GM23248 (cell line): ENCODE measurements around the gene TRERF1. TPM values are rescaled to one million over a fixed set of nuclear protein-coding genes. Genes with fewer than 3 reads are reported as not detected.

Source experiments
- DNase-seq: peaks from one replicate; pipeline ENCODE4 v3.0.0-alpha.2; 2015
- H2AFZ ChIP-seq: fragments of 200-600 bp; sonication (generic); 2 replicates; pipeline ENCODE4 v1.6.1; 2016; ENCODE audit warnings: antibody characterized with exemption
- H3F3A ChIP-seq: fragments of 200-600 bp; sonication (generic); 2 replicates; pipeline ENCODE4 v1.6.1; 2016; ENCODE audit warnings: mild to moderate bottlenecking, antibody characterized with exemption, mixed run types; ENCODE audit not compliant: insufficient read depth
- H3K27ac ChIP-seq: fragments of 200-600 bp; sonication (generic); 2 replicates; pipeline ENCODE4 v1.5.1; 2016; ENCODE audit warnings: mild to moderate bottlenecking
- H3K27me3 ChIP-seq: fragments of 200-600 bp; sonication (generic); replicated peaks from 2 replicates; pipeline ENCODE4 v1.6.1; 2016; ENCODE audit warnings: mild to moderate bottlenecking; ENCODE audit not compliant: insufficient read depth
- H3K36me3 ChIP-seq: fragments of 200-600 bp; sonication (generic); 2 replicates; pipeline ENCODE4 v1.6.1; 2016; ENCODE audit warnings: low read depth, mild to moderate bottlenecking
- H3K4me1 ChIP-seq: fragments of 200-600 bp; sonication (generic); 2 replicates; pipeline ENCODE4 v1.6.1; 2016; ENCODE audit warnings: mild to moderate bottlenecking; ENCODE audit not compliant: insufficient read depth
- H3K4me2 ChIP-seq: fragments of 200-600 bp; sonication (generic); one replicate; pipeline ENCODE4 v1.6.1; 2016; ENCODE audit warnings: mild to moderate bottlenecking; ENCODE audit not compliant: unreplicated experiment
- H3K4me3 ChIP-seq: fragments of 200-600 bp; sonication (generic); 2 replicates; pipeline ENCODE4 v1.5.1; 2016; ENCODE audit warnings: mild to moderate bottlenecking
- H3K79me2 ChIP-seq: fragments of 200-600 bp; sonication (generic); 2 replicates; pipeline ENCODE4 v1.6.1; 2016; ENCODE audit warnings: mild to moderate bottlenecking; ENCODE audit not compliant: insufficient read depth
- H3K9ac ChIP-seq: fragments of 200-600 bp; sonication (generic); 2 replicates; pipeline ENCODE4 v1.6.1; 2016; ENCODE audit warnings: mild to moderate bottlenecking
- H3K9me2 ChIP-seq: fragments of 200-600 bp; sonication (generic); 2 replicates; pipeline ENCODE4 v1.6.1; 2016; ENCODE audit warnings: mixed run types, mild to moderate bottlenecking, moderate library complexity; ENCODE audit not compliant: insufficient read depth
- H3K9me3 ChIP-seq: fragments of 200-600 bp; sonication (generic); one replicate; pipeline ENCODE4 v1.6.1; 2017; ENCODE audit warnings: low read depth
- H4K20me1 ChIP-seq: fragments of 200-600 bp; sonication (generic); 2 replicates; pipeline ENCODE4 v1.6.0; 2016; ENCODE audit not compliant: insufficient read depth
- EZH2 ChIP-seq: fragments of 200-600 bp; sonication (generic); IDR thresholded peaks from 2 replicates; pipeline ENCODE4 v1.6.1; 2018; ENCODE audit warnings: antibody characterized with exemption, mild to moderate bottlenecking; ENCODE audit not compliant: insufficient read depth, poor library complexity, severe bottlenecking
- EZH2phosphoT487 ChIP-seq: fragments of 200-600 bp; sonication (generic); IDR thresholded peaks from 2 replicates; pipeline ENCODE4 v1.6.1; 2018; ENCODE audit warnings: antibody characterized with exemption, moderate library complexity, mild to moderate bottlenecking, low read depth; ENCODE audit not compliant: insufficient read depth
- WGBS, 2 experiments: methylation state at CpG; one replicate each; pipeline ENCODE4 v1.1.6; 2015 to 2017; ENCODE audit warnings: low lambda C conversion rate in 2 of 2, low coverage in 1 of 2; ENCODE audit errors: missing lambda C conversion rate in 2 of 2; 5-methylcytosine and 5-hydroxymethylcytosine counted together
- in situ Hi-C: fragments of 300-500 bp; cut with MboI; formaldehyde crosslinking; loops from 2 replicates; pipeline ENCODE4 v1.15.0; 2020
- polyA plus RNA-seq: library from polyadenylated mRNA; unstranded; fragments of >200 nt; fragmentation: Nextera tagmentation; extraction: Ambion mirVana; gene quantifications from 2 replicates; pipeline ENCODE4 v1.2.1, GENCODE V29; 2016
- total RNA-seq: library from RNA; depleted of rRNA; stranded (reverse); fragments of >200 nt; shearing (Covaris generic); gene quantifications from 2 replicates; pipeline ENCODE4 v1.2.3, GENCODE V29; 2014

The TRERF1 gene
- total and polyA plus RNA-seq, 2 experiments from 2014 or later, result 2.7 to 3.1 TPM

- Histone ChIP-seq H3K9me2 (no peaks in the 10 kb centered on the region), H2AFZ (no peak overlapping the region), H3K4me3 (no peak overlapping the region), H3K9me3 (no peaks in the 10 kb centered on the region), H3K36me3 (no peaks in the 10 kb centered on the region), H3K27ac (no peak overlapping the region), H4K20me1 (no peaks in the 10 kb centered on the region), H3K79me2 (peaks cover 6% of the 10 kb centered on the region; the same call in 1 of the 2 replicates), H3K9ac (no peak overlapping the region), H3K4me2 (no peak overlapping the region), H3F3A (no peaks in the 10 kb centered on the region), H3K4me1 (peaks cover 8% of the 10 kb centered on the region), H3K27me3 (no peaks in the 10 kb centered on the region)
- 68 to 77% methylated on average over 8 to 9 of the region's 9 CpGs for WGBS, 2 experiments
- peak; percentile 72 for DNase-seq
- in situ Hi-C loops, result no loop called here
- TF ChIP-seq EZH2 (no peak), EZH2phosphoT487 (no peak)
These were observed 172.5 kb downstream of the TRERF1 start for GRCh38 chr6:42279144-42279781.

GRCh38 chr6:42278131-42278853 lies 173.4 kb downstream of the TRERF1 start:
- Histone ChIP-seq H3K27ac (no peak overlapping the region), H3K9ac (no peak overlapping the region), H3K27me3 (no peaks in the 10 kb centered on the region), H3F3A (no peaks in the 10 kb centered on the region), H2AFZ (no peak overlapping the region), H3K4me2 (no peak overlapping the region), H4K20me1 (no peaks in the 10 kb centered on the region), H3K4me3 (no peak overlapping the region), H3K36me3 (no peaks in the 10 kb centered on the region), H3K9me3 (no peaks in the 10 kb centered on the region), H3K9me2 (no peaks in the 10 kb centered on the region), H3K4me1 (peaks cover 8% of the 10 kb centered on the region), H3K79me2 (peaks cover 6% of the 10 kb centered on the region; the same call in 1 of the 2 replicates)
- 83 to 86% methylated on average over 7 of the region's 7 CpGs for WGBS, 2 experiments
- in situ Hi-C loops, result no loop called here
- DNase-seq, result no peak
- TF ChIP-seq EZH2phosphoT487 (no peak), EZH2 (no peak)

DNA sequence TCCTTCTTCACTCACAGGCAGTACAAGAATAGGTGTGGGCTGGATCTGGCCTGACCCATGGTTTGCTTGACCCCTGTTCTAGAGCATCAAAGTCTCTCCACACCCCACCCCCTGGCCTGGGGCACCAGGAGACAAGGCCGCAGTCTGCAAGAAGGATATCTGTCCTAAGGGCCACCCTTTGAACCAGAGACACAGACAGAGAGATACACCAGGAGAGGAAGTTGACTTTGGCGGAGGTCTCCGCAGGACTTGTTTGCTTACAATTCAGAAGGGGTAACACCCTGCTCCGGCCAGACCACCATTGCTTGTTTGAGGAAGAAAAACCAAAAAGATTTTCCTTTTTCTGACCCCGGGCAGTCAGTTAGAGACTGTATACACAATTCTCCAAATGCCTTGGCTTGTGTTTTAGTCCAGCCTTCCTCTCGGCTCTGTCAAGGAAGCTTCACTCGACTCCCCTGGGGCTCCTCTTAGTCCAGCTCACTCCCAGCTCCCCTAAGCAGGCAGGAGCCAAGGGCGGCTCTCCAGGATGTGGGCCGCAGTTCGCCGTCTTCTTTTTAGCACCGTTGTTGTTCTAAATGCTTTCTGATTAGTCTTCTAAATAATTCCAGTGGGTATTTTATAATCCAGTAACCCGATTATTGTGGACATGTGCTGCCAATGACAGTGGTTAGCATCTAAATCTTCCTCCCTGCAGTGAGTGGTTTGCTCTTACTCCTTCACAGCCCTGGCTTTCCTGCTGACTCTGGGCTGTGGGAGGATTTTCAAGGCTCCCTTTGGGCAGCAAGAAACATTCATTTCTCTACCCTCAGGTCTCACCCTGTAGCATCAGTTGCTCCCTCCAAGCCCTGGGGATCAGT lies 175.5 kb downstream of the TRERF1 start:
- Histone ChIP-seq H3K4me2 (no peak overlapping the region), H3F3A (no peaks in the 10 kb centered on the region), H2AFZ (no peak overlapping the region), H3K36me3 (no peaks in the 10 kb centered on the region), H3K9me2 (no peaks in the 10 kb centered on the region), H3K4me3 (no peak overlapping the region), H3K79me2 (no peaks in the 10 kb centered on the region), H3K9ac (no peak overlapping the region), H3K27ac (no peak overlapping the region), H3K27me3 (no peaks in the 10 kb centered on the region), H4K20me1 (no peaks in the 10 kb centered on the region), H3K4me1 (peaks cover 8% of the 10 kb centered on the region), H3K9me3 (no peaks in the 10 kb centered on the region)
- 77 to 82% methylated on average over 13 of the region's 13 CpGs for WGBS, 2 experiments
- in situ Hi-C loops, result no loop called here
- DNase-seq, result no peak
- no peak for TF ChIP-seq EZH2phosphoT487

DNA sequence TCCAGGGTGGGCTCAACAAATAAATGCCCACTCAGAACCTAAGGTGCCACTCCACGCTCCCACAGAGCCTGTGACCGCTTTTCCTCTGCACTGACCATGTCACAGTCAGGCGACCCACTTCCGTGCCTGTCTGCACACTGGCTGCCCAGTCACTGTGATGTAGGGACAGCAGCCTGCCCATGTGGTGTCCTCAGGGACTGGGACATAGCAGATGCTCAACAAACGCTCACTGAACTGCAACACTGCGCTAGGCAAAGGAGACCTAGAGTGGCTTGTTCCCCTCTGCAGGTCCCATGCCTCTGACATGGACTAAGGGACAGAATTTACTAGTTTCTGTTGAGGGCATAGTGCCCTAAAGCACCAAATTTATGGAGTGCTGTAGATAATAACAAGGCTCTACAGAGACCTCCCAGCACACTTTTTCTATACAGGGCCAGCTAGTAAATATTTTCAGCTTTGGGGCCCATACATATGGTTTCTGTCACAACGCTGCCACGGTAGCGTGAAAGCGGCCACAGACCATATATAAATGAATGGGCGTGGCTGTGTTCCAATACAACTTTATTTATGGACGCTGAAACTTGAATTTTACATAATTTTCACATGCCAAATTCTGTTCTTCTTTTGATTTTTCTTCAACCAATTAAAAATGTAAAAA lies 176.2 kb downstream of the TRERF1 start:
- Histone ChIP-seq H3K27ac (no peak overlapping the region), H3K9me3 (no peaks in the 10 kb centered on the region), H4K20me1 (no peaks in the 10 kb centered on the region), H3F3A (no peaks in the 10 kb centered on the region), H3K27me3 (no peaks in the 10 kb centered on the region), H3K9ac (no peak overlapping the region), H3K4me2 (no peak overlapping the region), H3K4me3 (no peak overlapping the region), H3K9me2 (no peaks in the 10 kb centered on the region), H3K36me3 (no peaks in the 10 kb centered on the region), H3K4me1 (peaks cover 8% of the 10 kb centered on the region), H3K79me2 (no peaks in the 10 kb centered on the region), H2AFZ (no peak overlapping the region)
- DNase-seq, result no peak
- in situ Hi-C loops, result no loop called here
- 93 to 94% methylated on average over 12 of the region's 12 CpGs for WGBS, 2 experiments
- TF ChIP-seq EZH2phosphoT487 (no peak), EZH2 (no peak)
